ENCODE measurements around the gene VWA3B.

The VWA3B gene

DNA sequence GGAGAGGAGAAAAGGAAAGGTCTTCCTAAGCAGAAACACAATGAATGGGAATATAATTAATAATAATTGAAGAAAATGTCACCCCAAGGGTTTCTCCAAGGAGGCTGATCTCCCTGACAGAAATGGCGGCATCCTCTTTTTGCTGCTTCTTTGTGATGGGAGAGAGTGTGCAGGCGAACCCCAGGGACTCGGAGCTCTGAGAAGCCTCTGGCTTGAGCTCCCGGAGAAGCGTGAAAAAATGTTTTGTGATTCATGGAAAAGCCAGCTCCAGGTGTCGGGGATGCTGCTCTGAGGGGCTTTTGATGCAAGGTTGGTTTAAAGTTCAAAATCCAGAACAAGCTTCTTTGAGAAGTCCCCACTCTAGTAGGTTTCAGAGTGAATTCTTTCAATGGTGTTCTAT lies 91.0 kb downstream of the VWA3B start:
- no peak overlapping the region for H3K4me2 ChIP-seq (ENCODE audit: low read depth, low read length, poor library complexity, severe bottlenecking)
- TF ChIP-seq, protein P1, sequence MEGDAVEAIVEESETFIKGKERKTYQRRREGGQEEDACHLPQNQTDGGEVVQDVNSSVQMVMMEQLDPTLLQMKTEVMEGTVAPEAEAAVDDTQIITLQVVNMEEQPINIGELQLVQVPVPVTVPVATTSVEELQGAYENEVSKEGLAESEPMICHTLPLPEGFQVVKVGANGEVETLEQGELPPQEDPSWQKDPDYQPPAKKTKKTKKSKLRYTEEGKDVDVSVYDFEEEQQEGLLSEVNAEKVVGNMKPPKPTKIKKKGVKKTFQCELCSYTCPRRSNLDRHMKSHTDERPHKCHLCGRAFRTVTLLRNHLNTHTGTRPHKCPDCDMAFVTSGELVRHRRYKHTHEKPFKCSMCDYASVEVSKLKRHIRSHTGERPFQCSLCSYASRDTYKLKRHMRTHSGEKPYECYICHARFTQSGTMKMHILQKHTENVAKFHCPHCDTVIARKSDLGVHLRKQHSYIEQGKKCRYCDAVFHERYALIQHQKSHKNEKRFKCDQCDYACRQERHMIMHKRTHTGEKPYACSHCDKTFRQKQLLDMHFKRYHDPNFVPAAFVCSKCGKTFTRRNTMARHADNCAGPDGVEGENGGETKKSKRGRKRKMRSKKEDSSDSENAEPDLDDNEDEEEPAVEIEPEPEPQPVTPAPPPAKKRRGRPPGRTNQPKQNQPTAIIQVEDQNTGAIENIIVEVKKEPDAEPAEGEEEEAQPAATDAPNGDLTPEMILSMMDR (conservative IDR thresholded peaks at IDR 0.05; ENCODE audit: low read length) = no peak
- no peak for TF ChIP-seq EZH2phosphoT487 (IDR thresholded peaks at IDR 0.05; ENCODE audit: borderline replicate concordance)

DNA sequence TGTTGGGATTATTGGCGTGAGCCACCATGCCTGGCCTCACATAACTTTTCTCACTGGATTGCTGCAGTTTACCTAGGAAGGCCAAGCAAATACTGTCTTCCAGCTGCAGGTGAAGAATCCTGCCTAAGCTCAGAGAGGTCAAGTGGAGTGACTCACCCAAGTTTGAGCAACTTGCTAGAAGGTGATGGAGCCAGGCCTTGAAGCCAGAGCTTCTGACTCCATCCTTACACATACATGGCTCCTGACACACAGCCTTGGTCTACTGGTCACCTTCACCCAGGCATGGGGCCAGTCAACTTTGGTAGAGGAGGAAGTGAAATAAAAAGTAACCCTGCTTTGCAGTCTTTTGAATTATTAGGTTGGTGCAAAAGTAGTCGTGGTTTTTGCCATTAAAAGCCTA lies 93.5 kb downstream of the VWA3B start:
- Histone ChIP-seq H3K27me3 (ENCODE audit: insufficient read depth, low read length, poor library complexity, severe bottlenecking) (no peaks in the 10 kb centered on the region), H3K4me1 (ENCODE audit: insufficient read depth, low read length, poor library complexity, severe bottlenecking) (no peaks in the 10 kb centered on the region), H4K20me1 (ENCODE audit: insufficient read depth, low read length, poor library complexity, severe bottlenecking) (no peaks in the 10 kb centered on the region), H3K4me3 (ENCODE audit: low read length, poor library complexity, severe bottlenecking) (no peak overlapping the region), H3K9me2 (replicated peaks; ENCODE audit: low read depth, low read length) (no peaks in the 10 kb centered on the region), H3K9ac (ENCODE audit: low read depth, low read length, poor library complexity, severe bottlenecking) (no peak overlapping the region), H3F3A (ENCODE audit: low read depth) (no peaks in the 10 kb centered on the region), H2AFZ (ENCODE audit: low read length) (no peak overlapping the region), H3K79me2 (ENCODE audit: insufficient read depth, low read length) (no peaks in the 10 kb centered on the region), H3K36me3 (ENCODE audit: insufficient read depth, low read length) (no peaks in the 10 kb centered on the region), H3K4me2 (ENCODE audit: low read depth, low read length, poor library complexity, severe bottlenecking) (no peak overlapping the region), H3K9me3 (ENCODE audit: insufficient read depth, low read depth, low read length) (no peaks in the 10 kb centered on the region)
- no peak for TF ChIP-seq EZH2phosphoT487 (IDR thresholded peaks at IDR 0.05; ENCODE audit: borderline replicate concordance)
- TF ChIP-seq, protein P1 (conservative IDR thresholded peaks at IDR 0.05; ENCODE audit: low read length) = no peak

More for the DNA sequence above, 91.0 kb downstream of the VWA3B start:
- H3K36me3 ChIP-seq (ENCODE audit: insufficient read depth, low read length) = no peaks in the 10 kb centered on the region
- H3K4me1 ChIP-seq (ENCODE audit: insufficient read depth, low read length, poor library complexity, severe bottlenecking) = no peaks in the 10 kb centered on the region
- no peak overlapping the region for H2AFZ ChIP-seq (ENCODE audit: low read length)
- no peaks in the 10 kb centered on the region for H3F3A ChIP-seq (ENCODE audit: low read depth)
- H3K79me2 ChIP-seq (ENCODE audit: insufficient read depth, low read length) = no peaks in the 10 kb centered on the region
- H3K4me3 ChIP-seq (ENCODE audit: low read length, poor library complexity, severe bottlenecking) = no peak overlapping the region
- no peaks in the 10 kb centered on the region for H3K9me2 ChIP-seq (replicated peaks; ENCODE audit: low read depth, low read length)
- no peaks in the 10 kb centered on the region for H3K9me3 ChIP-seq (ENCODE audit: insufficient read depth, low read depth, low read length)
- H3K27me3 ChIP-seq (ENCODE audit: insufficient read depth, low read length, poor library complexity, severe bottlenecking) = no peaks in the 10 kb centered on the region
- H3K9ac ChIP-seq (ENCODE audit: low read depth, low read length, poor library complexity, severe bottlenecking) = no peak overlapping the region
- no peaks in the 10 kb centered on the region for H4K20me1 ChIP-seq (ENCODE audit: insufficient read depth, low read length, poor library complexity, severe bottlenecking)

DNA sequence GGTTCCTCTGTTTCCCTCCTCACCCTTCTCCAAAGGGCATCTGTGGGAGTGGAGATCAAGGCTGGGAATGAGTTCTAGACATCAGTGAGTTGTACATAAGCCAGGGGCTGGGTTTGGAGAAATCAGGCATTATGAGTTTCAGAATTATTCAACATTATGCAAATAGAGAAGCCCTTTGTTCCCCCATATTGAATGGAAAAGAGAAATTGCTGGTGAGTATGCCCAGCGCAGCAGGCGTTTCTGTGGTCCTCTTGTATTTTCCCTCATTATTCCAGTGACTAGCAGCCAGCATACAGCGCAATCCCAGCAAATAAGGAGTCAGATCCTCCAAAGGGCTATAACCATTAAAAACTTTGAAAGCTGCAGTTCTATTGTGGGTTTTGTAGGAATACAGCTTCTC lies 94.4 kb downstream of the VWA3B start:
- no peaks in the 10 kb centered on the region for H3F3A ChIP-seq (ENCODE audit: low read depth)
- TF ChIP-seq, protein P1 (conservative IDR thresholded peaks at IDR 0.05; ENCODE audit: low read length) = no peak
- no peak for TF ChIP-seq EZH2phosphoT487 (IDR thresholded peaks at IDR 0.05; ENCODE audit: borderline replicate concordance)
- H4K20me1 ChIP-seq (ENCODE audit: insufficient read depth, low read length, poor library complexity, severe bottlenecking) = no peaks in the 10 kb centered on the region
- H2AFZ ChIP-seq (ENCODE audit: low read length) = no peak overlapping the region
- H3K4me1 ChIP-seq (ENCODE audit: insufficient read depth, low read length, poor library complexity, severe bottlenecking) = no peaks in the 10 kb centered on the region
- H3K9ac ChIP-seq (ENCODE audit: low read depth, low read length, poor library complexity, severe bottlenecking) = no peak overlapping the region
- H3K4me2 ChIP-seq (ENCODE audit: low read depth, low read length, poor library complexity, severe bottlenecking) = no peak overlapping the region
- no peaks in the 10 kb centered on the region for H3K79me2 ChIP-seq (ENCODE audit: insufficient read depth, low read length)
- H3K9me2 ChIP-seq (replicated peaks; ENCODE audit: low read depth, low read length) = no peaks in the 10 kb centered on the region
- H3K4me3 ChIP-seq (ENCODE audit: low read length, poor library complexity, severe bottlenecking) = no peak overlapping the region
- H3K36me3 ChIP-seq (ENCODE audit: insufficient read depth, low read length) = no peaks in the 10 kb centered on the region
- H3K9me3 ChIP-seq (ENCODE audit: insufficient read depth, low read depth, low read length) = no peaks in the 10 kb centered on the region
- H3K27me3 ChIP-seq (ENCODE audit: insufficient read depth, low read length, poor library complexity, severe bottlenecking) = no peaks in the 10 kb centered on the region
